Glutamatergic neuron (in vitro differentiated cells): ENCODE data around the gene TMEM151B. TPM values are rescaled to one million over a fixed set of nuclear protein-coding genes. Genes with fewer than 3 reads are reported as not detected.
A peak's percentile ranks its signal among the peaks of the same experiment; 100 is the strongest.

Experiments
- DNase-seq: peaks from one replicate; pipeline ENCODE4 v3.0.0; 2022
- H3K27ac Mint-ChIP-seq: one replicate; pipeline ENCODE4 v1.8.0; 2020; ENCODE audit warnings: mild to moderate bottlenecking, mixed read lengths, inconsistent platforms; ENCODE audit not compliant: unreplicated experiment
- H3K27me3 Mint-ChIP-seq: one replicate; pipeline ENCODE4 v1.8.0; 2020; ENCODE audit warnings: mild to moderate bottlenecking, moderate library complexity, mixed read lengths, inconsistent platforms; ENCODE audit not compliant: unreplicated experiment
- H3K36me3 Mint-ChIP-seq: one replicate; pipeline ENCODE4 v1.8.0; 2020; ENCODE audit warnings: mild to moderate bottlenecking, mixed read lengths, inconsistent platforms; ENCODE audit not compliant: unreplicated experiment
- H3K4me1 Mint-ChIP-seq: one replicate; pipeline ENCODE4 v1.8.0; 2020; ENCODE audit warnings: mild to moderate bottlenecking, low read depth, mixed read lengths, inconsistent platforms; ENCODE audit not compliant: unreplicated experiment
- H3K4me3 Mint-ChIP-seq: one replicate; pipeline ENCODE4 v1.8.0; 2020; ENCODE audit warnings: mild to moderate bottlenecking, mixed read lengths, inconsistent platforms; ENCODE audit not compliant: unreplicated experiment
- H3K9me3 Mint-ChIP-seq: one replicate; pipeline ENCODE4 v1.8.0; 2020; ENCODE audit warnings: mild to moderate bottlenecking, moderate library complexity, mixed read lengths, inconsistent platforms; ENCODE audit not compliant: unreplicated experiment
- CTCF ChIP-seq: fragments of 200-600 bp; sonication (generic); IDR thresholded peaks from one replicate; pipeline ENCODE4 v1.5.0; 2021; ENCODE audit not compliant: partially characterized antibody, unreplicated experiment
- total RNA-seq: library from RNA; stranded (reverse); fragmentation: NEBNext Ultra II Directional; extraction: Animal tissue kit (Norgen Biotek cat#: 25700); gene quantifications from one replicate; pipeline ENCODE4 v1.2.1, GENCODE V29; 2021; ENCODE audit not compliant: unreplicated experiment

Gene TMEM151B
- total RNA-seq, 1 donor from 2014 or later: 51.3 TPM

DNA sequence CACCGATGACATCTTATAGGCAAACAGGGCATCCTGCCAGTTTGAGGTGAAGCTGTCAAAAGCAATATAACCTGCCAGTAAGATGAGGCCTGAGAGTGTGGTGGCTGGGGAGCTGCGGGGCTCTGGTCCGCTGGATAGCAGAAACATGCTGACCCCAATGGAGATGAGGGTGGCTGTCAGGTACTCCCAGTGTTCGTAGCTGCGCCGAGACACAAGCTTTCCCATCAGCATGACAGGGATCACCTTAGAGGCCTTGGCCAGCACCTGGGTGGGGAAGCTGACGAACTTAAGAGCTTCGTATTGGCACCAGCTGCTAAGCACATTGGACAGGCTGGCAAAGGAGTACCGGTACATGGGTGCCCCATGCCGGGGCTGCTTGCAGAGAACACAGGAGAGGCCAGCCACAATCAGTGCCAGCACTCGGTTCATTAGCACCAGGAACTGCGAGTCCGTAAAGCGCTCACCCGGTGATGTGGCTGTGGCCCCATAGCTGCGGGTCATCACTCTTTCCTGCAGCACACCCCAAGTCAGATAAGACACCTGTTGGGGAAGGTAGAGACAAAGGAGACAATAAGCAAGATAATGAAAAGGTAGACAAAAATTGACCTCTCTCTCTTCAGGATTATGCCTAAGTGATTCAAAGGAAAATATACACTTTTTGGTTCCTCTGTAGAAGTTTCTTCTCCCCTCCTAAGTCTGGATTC lies 15.0 kb upstream of the TMEM151B start:
- Mint-ChIP-seq H3K4me1 (peaks cover 29% of the 10 kb centered on the region), H3K36me3 (peaks cover 7% of the 10 kb centered on the region), H3K9me3 (peaks cover 16% of the 10 kb centered on the region), H3K27ac (peak overlapping the region; percentile 98), H3K27me3 (peaks cover 11% of the 10 kb centered on the region), H3K4me3 (peak overlapping the region; percentile 100)
- no peak for DNase-seq
- no peak for TF ChIP-seq CTCF

GRCh38 chr6:44255871-44256774 lies 14.1 kb upstream of the TMEM151B start:
- Mint-ChIP-seq H3K36me3 (peaks cover 9% of the 10 kb centered on the region), H3K27me3 (peaks cover 14% of the 10 kb centered on the region), H3K4me3 (peak overlapping the region; percentile 100), H3K4me1 (peaks cover 30% of the 10 kb centered on the region), H3K27ac (peak overlapping the region; percentile 98), H3K9me3 (peaks cover 19% of the 10 kb centered on the region)
- no peak for TF ChIP-seq CTCF
- no peak for DNase-seq

DNA sequence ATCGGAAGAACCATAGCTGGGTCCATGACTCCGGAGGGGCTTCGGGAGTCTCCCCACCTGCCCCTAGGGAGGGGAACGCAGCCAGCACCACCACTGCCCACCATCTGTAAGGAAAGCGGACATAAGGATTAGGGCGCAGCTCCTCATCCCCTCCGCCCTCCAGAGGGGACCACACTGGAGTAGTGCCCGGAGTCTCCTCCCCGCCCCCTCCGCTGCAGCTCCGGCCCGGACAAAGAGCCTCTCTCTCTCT lies 13.6 kb upstream of the TMEM151B start:
- Mint-ChIP-seq H3K4me3 (peak overlapping the region; percentile 100), H3K4me1 (peaks cover 29% of the 10 kb centered on the region), H3K27me3 (peaks cover 14% of the 10 kb centered on the region), H3K9me3 (peaks cover 19% of the 10 kb centered on the region), H3K36me3 (peaks cover 9% of the 10 kb centered on the region), H3K27ac (peak overlapping the region; percentile 98)
- DNase-seq: no peak
- no peak for TF ChIP-seq CTCF

DNA sequence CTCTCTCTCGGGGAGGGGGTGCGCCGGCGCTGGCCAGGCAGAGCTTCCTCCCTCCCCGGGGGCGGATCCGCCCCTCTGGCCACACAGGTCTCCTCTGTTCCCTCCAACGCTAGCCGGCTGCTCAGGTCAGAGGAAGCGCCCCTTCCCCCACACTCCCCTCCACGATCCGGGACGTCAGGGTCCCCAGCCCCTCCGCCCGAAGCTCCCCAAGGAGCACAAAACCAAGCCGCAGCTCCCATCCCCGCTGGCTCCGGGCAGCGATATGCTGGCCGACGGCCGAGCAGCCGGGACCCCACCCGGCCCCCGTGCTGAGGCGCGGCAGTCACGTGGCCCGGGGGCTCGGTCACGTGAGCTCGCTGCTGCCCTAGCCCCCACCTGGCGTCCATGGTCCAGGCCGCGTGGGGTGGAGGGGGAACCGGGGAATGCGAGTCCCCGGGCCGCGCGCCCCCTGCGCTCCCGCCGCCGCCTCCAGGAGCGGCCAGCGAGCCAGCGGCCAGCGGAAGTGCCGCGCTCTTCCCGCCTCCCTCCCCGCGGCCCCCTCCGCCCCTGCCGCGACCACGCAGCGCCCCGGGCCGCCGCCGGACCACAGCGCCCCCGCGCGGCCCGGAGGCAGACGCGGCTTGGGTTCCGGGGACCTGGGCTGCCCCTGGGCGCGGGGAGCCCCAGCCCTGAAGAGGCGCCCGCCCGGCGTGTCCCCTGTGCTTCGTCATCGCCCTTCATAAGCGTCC lies 13.1 kb upstream of the TMEM151B start, which contains the start of gene SLC35B2:
Gene SLC35B2, minus strand, starts transcription at position 504 of the 728 bp plus-strand sequence. Its CDS starts 118 bp downstream, at position 386.
- peaks cover 6% of the 10 kb centered on the region for H3K36me3 Mint-ChIP-seq
- peak within 1 kb of the TSS; percentile 98 for H3K27ac Mint-ChIP-seq
- DNase-seq: peak; percentile 87
- peak; percentile 78 for TF ChIP-seq CTCF
- H3K9me3 Mint-ChIP-seq: peaks cover 19% of the 10 kb centered on the region
- peak within 1 kb of the TSS; percentile 100 for H3K4me3 Mint-ChIP-seq
- H3K27me3 Mint-ChIP-seq: peaks cover 14% of the 10 kb centered on the region
- peaks cover 27% of the 10 kb centered on the region for H3K4me1 Mint-ChIP-seq
